ENCODE measurements around the gene CERK. TPM values are rescaled to one million over a fixed set of nuclear protein-coding genes. Genes with fewer than 3 reads are reported as not detected.

Gene CERK
- polyA plus RNA-seq, 1 donor from 2014 or later = 57.4 TPM

DNA sequence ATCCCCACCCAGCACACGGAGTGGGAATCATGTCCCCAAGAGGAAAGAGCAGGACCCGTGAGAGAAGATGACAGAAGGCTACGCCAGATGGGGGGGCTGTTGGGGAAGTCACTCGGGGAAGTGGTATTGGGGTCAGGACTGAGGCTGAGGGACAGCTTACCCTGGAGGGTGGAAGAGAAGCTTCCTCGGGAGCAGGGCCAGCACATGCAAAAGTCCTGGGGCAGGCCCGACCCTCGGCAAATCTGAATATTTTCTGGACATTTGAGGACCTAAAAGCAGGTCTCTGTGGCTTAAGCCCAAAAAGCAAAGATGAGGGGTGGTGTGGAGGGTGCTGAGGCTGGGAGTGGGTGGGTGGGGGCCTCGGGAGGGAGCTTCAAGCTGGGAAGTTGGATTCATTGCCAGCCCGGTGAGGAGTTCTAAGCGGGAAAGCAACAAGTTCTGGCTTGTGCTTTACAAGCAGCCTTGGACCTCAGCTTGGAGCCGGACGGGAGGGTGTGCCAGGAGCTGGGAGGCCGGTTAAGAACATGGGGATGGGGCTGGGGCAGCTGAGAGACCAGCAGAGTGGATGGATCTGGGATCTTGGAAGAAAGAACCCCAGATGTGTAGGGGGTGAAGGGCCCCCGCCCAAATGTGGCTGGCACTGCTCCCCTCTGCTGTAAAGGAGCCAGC lies 83.0 kb downstream of the CERK start:
- H3K4me3 ChIP-seq (ENCODE audit: low read length) = no peak overlapping the region
- H3K9me3 ChIP-seq (ENCODE audit: low read length) = no peaks in the 10 kb centered on the region
- no peak overlapping the region for H3K9ac ChIP-seq (ENCODE audit: low read length)
- no peak overlapping the region for H3K27ac ChIP-seq (ENCODE audit: low read length)
- no peaks in the 10 kb centered on the region for H3K79me2 ChIP-seq (replicated peaks; ENCODE audit: insufficient read depth, low read length)
- H2AFZ ChIP-seq (ENCODE audit: low read depth, low read length) = no peak overlapping the region
- no peaks in the 10 kb centered on the region for H3K36me3 ChIP-seq (ENCODE audit: insufficient read depth, low read length)
- H3K4me2 ChIP-seq (ENCODE audit: low read length) = no peak overlapping the region
- H4K20me1 ChIP-seq (ENCODE audit: insufficient read depth) = no peaks in the 10 kb centered on the region
- H3F3A ChIP-seq (ENCODE audit: insufficient read depth, low read length, poor library complexity, severe bottlenecking) = no peaks in the 10 kb centered on the region
- TF ChIP-seq EZH2 (IDR thresholded peaks at IDR 0.05; ENCODE audit: borderline replicate concordance, insufficient read depth, low read length, poor library complexity, severe bottlenecking) (no peak), MXI1 (conservative IDR thresholded peaks at IDR 0.05; ENCODE audit: poor library complexity, severe bottlenecking) (no peak), SMC3 (conservative IDR thresholded peaks at IDR 0.05; ENCODE audit: poor library complexity) (no peak), RAD21 (conservative IDR thresholded peaks at IDR 0.05) (no peak), TAF1 (IDR thresholded peaks at IDR 0.05; ENCODE audit: low read depth) (no peak), EP300 (conservative IDR thresholded peaks at IDR 0.05; ENCODE audit: poor library complexity, severe bottlenecking) (no peak), POLR2AphosphoS5 (IDR thresholded peaks at IDR 0.05) (no peak)
- TF ChIP-seq, protein P1, sequence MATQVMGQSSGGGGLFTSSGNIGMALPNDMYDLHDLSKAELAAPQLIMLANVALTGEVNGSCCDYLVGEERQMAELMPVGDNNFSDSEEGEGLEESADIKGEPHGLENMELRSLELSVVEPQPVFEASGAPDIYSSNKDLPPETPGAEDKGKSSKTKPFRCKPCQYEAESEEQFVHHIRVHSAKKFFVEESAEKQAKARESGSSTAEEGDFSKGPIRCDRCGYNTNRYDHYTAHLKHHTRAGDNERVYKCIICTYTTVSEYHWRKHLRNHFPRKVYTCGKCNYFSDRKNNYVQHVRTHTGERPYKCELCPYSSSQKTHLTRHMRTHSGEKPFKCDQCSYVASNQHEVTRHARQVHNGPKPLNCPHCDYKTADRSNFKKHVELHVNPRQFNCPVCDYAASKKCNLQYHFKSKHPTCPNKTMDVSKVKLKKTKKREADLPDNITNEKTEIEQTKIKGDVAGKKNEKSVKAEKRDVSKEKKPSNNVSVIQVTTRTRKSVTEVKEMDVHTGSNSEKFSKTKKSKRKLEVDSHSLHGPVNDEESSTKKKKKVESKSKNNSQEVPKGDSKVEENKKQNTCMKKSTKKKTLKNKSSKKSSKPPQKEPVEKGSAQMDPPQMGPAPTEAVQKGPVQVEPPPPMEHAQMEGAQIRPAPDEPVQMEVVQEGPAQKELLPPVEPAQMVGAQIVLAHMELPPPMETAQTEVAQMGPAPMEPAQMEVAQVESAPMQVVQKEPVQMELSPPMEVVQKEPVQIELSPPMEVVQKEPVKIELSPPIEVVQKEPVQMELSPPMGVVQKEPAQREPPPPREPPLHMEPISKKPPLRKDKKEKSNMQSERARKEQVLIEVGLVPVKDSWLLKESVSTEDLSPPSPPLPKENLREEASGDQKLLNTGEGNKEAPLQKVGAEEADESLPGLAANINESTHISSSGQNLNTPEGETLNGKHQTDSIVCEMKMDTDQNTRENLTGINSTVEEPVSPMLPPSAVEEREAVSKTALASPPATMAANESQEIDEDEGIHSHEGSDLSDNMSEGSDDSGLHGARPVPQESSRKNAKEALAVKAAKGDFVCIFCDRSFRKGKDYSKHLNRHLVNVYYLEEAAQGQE (IDR thresholded peaks at IDR 0.05; ENCODE audit: borderline replicate concordance) = no peak
- TF ChIP-seq, protein P2, sequence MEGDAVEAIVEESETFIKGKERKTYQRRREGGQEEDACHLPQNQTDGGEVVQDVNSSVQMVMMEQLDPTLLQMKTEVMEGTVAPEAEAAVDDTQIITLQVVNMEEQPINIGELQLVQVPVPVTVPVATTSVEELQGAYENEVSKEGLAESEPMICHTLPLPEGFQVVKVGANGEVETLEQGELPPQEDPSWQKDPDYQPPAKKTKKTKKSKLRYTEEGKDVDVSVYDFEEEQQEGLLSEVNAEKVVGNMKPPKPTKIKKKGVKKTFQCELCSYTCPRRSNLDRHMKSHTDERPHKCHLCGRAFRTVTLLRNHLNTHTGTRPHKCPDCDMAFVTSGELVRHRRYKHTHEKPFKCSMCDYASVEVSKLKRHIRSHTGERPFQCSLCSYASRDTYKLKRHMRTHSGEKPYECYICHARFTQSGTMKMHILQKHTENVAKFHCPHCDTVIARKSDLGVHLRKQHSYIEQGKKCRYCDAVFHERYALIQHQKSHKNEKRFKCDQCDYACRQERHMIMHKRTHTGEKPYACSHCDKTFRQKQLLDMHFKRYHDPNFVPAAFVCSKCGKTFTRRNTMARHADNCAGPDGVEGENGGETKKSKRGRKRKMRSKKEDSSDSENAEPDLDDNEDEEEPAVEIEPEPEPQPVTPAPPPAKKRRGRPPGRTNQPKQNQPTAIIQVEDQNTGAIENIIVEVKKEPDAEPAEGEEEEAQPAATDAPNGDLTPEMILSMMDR (IDR thresholded peaks at IDR 0.05; ENCODE audit: poor library complexity, severe bottlenecking) = no peak
- H3K9me2 ChIP-seq (ENCODE audit: insufficient read depth, low read length) = no peaks in the 10 kb centered on the region
- no peaks in the 10 kb centered on the region for H3K27me3 ChIP-seq (ENCODE audit: insufficient read depth, low read depth, low read length)

DNA sequence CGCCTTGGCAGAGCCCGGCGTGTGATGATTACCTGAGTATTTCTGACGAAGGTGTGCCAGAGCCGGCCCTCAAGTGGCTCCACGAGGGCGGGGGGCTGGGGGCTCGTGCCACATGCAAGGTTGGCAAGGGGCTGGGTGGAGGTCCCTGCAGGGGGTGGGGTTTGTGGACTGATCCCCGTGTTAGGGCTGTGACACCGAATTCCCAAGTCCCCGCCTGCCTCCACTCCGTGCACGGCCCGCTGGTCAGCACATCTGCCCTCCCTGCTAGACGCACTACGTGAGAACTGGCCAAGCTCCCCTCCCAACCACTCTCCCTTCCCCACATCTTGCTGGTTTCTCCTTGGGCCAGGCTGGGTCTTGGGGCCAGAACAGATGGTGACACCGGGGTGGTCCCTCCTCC lies 83.6 kb downstream of the CERK start:
- Histone ChIP-seq H3F3A (ENCODE audit: insufficient read depth, low read length, poor library complexity, severe bottlenecking) (no peaks in the 10 kb centered on the region), H3K27ac (ENCODE audit: low read length) (no peak overlapping the region), H3K4me2 (ENCODE audit: low read length) (no peak overlapping the region), H2AFZ (ENCODE audit: low read depth, low read length) (no peak overlapping the region), H4K20me1 (ENCODE audit: insufficient read depth) (no peaks in the 10 kb centered on the region), H3K9me2 (ENCODE audit: insufficient read depth, low read length) (no peaks in the 10 kb centered on the region), H3K79me2 (replicated peaks; ENCODE audit: insufficient read depth, low read length) (no peaks in the 10 kb centered on the region), H3K9ac (ENCODE audit: low read length) (no peak overlapping the region), H3K36me3 (ENCODE audit: insufficient read depth, low read length) (no peaks in the 10 kb centered on the region), H3K4me3 (ENCODE audit: low read length) (no peak overlapping the region), H3K27me3 (ENCODE audit: insufficient read depth, low read depth, low read length) (no peaks in the 10 kb centered on the region), H3K9me3 (ENCODE audit: low read length) (no peaks in the 10 kb centered on the region)
- TF ChIP-seq SMC3 (conservative IDR thresholded peaks at IDR 0.05; ENCODE audit: poor library complexity) (no peak), RAD21 (conservative IDR thresholded peaks at IDR 0.05) (no peak), POLR2AphosphoS5 (IDR thresholded peaks at IDR 0.05) (no peak), EZH2 (IDR thresholded peaks at IDR 0.05; ENCODE audit: borderline replicate concordance, insufficient read depth, low read length, poor library complexity, severe bottlenecking) (no peak), MXI1 (conservative IDR thresholded peaks at IDR 0.05; ENCODE audit: poor library complexity, severe bottlenecking) (no peak), EP300 (conservative IDR thresholded peaks at IDR 0.05; ENCODE audit: poor library complexity, severe bottlenecking) (no peak), TAF1 (IDR thresholded peaks at IDR 0.05; ENCODE audit: low read depth) (no peak)
- TF ChIP-seq, protein P1 (IDR thresholded peaks at IDR 0.05; ENCODE audit: borderline replicate concordance) = no peak
- TF ChIP-seq, protein P2 (IDR thresholded peaks at IDR 0.05; ENCODE audit: poor library complexity, severe bottlenecking) = no peak
